ENCODE results near the gene THADA.
"Not testable (repeated sequence)": the region's sequence is repeated elsewhere in the genome, so short reads cannot be mapped to it uniquely, and the experiment has no call there.

The THADA gene

GRCh38 chr2:43387092-43388062 lies 208.5 kb downstream of the THADA start:
- DNase-seq (ENCODE audit: low read depth), result no peak

- not testable (repeated sequence) for DNase-seq (ENCODE audit: low read depth)
Observed at GRCh38 chr2:43386679-43387078, 209.2 kb downstream of the THADA start.

- no peak for DNase-seq (ENCODE audit: low read depth)
Observed at GRCh38 chr2:43384143-43384542, 211.7 kb downstream of the THADA start.

- DNase-seq (ENCODE audit: low read depth), result no peak
Observed at GRCh38 chr2:43383533-43383932, 212.3 kb downstream of the THADA start.

- no peak for DNase-seq (ENCODE audit: low read depth)
Observed at GRCh38 chr2:43379494-43379893, 216.3 kb downstream of the THADA start.

GRCh38 chr2:43377327-43377726 lies 218.5 kb downstream of the THADA start:
- DNase-seq (ENCODE audit: low read depth), result no peak

- no peak for DNase-seq (ENCODE audit: low read depth)
Observed at GRCh38 chr2:43376523-43377198, 219.2 kb downstream of the THADA start.

- DNase-seq (ENCODE audit: low read depth), result no peak
Observed at GRCh38 chr2:43375746-43376522, 219.9 kb downstream of the THADA start.

GRCh38 chr2:43372416-43373081 lies 223.3 kb downstream of the THADA start:
- DNase-seq (ENCODE audit: low read depth), result no peak

GRCh38 chr2:43370705-43371104 lies 225.1 kb downstream of the THADA start:
- DNase-seq (ENCODE audit: low read depth), result no peak

- DNase-seq (ENCODE audit: low read depth), result no peak
Observed at GRCh38 chr2:43370146-43370545, 225.7 kb downstream of the THADA start.

- no peak for DNase-seq (ENCODE audit: low read depth)
Observed at GRCh38 chr2:43368483-43369385, 227.1 kb downstream of the THADA start.

- no peak for DNase-seq (ENCODE audit: low read depth)
Observed at GRCh38 chr2:43367012-43367782, 228.6 kb downstream of the THADA start.

GRCh38 chr2:43363120-43363519 lies 232.7 kb downstream of the THADA start:
- DNase-seq (ENCODE audit: low read depth), result no peak

- DNase-seq (ENCODE audit: low read depth), result no peak
Observed at GRCh38 chr2:43361286-43361685, 234.6 kb downstream of the THADA start.

GRCh38 chr2:43360137-43360536 lies 235.7 kb downstream of the THADA start:
- no peak for DNase-seq (ENCODE audit: low read depth)

- no peak for DNase-seq (ENCODE audit: low read depth)
Observed at GRCh38 chr2:43358410-43359201, 237.2 kb downstream of the THADA start.

- no peak for DNase-seq (ENCODE audit: low read depth)
Observed at GRCh38 chr2:43356774-43357173, 239.1 kb downstream of the THADA start.

GRCh38 chr2:43355399-43355798 lies 240.4 kb downstream of the THADA start:
- no peak for DNase-seq (ENCODE audit: low read depth)
